ENCODE results near the gene CHD9NB.
A peak's percentile ranks its signal among the peaks of the same experiment; 100 is the strongest.

CHD9NB gene

GRCh38 chr16:53052519-53053501 lies at the start of gene CHD9NB:
Gene CHD9NB (minus strand): TSS chr16:53052897. CDS start chr16:53044158, 8,739 bp downstream.
- peak in 1 of 2 experiments; percentile 24 for DNase-seq

DNA sequence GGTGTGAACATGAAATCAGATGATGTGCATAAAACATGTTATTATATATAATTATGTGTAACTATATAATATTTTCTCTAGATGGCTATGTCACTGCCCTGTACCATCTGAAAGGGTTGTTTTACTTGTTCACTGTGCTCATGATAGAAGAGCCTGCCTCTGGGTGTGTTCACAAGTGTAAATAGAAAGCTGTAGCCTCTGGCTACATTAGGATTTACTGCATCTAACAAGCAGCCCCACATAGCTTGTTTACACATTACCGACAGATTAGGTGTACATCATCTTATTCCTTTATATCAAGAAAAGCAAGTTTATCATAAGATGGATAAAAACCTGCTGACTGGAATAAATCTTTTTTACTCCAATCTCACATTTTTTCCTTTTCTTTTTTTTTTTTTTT lies 48.2 kb upstream of the CHD9NB start:
- DNase-seq, result no peak

DNA sequence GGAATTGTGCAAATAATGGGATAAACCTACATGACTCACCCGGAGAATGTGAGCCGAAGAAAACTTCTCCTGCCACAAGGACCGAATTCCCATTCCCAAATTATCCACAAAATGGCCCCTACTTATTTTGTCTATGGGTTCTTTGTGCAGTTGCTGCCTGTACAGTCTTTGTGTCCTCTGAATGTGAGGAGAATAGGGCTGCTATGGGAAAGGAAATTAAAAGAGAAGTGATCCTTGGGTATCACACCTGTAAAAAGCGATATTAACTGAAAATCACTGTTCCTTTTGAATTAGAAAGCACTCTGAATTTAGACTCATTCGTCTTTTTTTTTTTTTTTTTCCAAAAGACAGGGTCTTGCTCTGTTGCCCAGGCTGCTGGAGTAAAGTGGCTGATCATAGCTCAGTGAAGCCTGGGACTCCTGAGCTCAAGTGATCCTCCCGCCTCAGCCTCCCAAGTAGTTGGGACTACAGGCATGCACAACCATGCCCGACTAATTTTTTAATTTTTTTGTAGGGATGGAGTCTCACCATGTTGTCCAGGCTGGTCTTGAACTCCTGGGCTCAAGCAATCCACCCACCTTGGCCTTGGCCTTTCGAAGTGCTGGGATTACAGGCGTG lies 47.5 kb upstream of the CHD9NB start:
- no peak for DNase-seq

- DNase-seq, result peak; percentile 69 to 77
Measured at GRCh38 chr16:53099318-53100130, 46.8 kb upstream of the CHD9NB start.

DNA sequence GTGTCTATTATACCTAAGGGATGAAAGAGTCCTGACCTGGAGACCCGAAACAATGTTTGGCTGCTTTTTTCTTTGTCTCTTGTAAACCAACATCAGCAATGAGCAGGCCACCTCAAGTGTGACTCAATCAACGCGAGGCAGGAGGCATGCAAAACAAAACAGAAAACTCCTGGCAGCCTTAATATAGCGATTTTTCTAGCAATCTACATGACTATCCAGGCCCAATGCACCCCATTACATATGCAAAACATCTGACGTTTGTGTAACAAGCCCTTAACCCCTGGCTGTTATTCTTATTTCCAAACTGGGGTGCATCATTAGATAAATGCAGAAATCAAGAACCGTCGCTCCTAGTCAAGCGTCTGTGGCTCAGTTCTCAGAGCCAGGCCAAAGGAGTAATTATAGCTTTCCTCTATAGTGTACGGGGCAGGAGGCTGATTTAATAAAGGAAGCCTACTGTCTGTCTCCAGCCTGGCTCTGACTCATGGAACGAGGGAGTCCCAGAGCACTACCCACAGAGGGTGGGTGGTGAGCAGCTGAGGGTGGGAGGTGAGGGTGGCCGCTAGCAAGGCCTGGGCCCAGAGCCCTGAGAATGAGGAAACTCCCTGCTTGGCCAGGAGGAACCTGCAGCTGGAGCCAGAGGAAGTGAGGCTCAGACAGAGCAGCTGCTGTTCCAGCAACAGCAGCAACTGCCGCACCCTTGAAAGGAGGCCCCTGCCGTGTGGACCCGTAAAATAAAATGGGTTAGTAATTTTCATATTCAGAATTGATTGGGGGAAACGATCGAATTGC lies 46.0 kb upstream of the CHD9NB start:
- peak; percentile 51 to 53 for DNase-seq

DNA sequence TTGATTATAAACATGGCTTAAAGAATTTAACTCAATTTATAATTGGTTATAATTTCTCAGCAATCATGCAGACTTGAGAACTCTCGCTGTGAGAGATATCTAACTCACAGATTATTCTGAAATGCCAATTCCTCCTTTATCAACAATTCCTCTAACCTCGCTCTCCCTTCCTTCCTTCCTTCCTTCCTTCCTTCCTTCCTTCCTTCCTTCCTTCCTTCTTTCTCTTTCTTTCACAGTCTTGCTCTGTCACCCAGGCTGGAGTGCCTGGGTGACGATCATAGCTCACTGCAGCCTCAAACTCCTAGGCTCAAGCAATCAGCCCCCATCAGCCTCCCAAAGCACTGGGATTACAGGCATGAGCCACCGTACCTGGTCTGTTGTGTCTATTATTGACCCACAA lies 44.5 kb upstream of the CHD9NB start:
- no peak for DNase-seq

DNA sequence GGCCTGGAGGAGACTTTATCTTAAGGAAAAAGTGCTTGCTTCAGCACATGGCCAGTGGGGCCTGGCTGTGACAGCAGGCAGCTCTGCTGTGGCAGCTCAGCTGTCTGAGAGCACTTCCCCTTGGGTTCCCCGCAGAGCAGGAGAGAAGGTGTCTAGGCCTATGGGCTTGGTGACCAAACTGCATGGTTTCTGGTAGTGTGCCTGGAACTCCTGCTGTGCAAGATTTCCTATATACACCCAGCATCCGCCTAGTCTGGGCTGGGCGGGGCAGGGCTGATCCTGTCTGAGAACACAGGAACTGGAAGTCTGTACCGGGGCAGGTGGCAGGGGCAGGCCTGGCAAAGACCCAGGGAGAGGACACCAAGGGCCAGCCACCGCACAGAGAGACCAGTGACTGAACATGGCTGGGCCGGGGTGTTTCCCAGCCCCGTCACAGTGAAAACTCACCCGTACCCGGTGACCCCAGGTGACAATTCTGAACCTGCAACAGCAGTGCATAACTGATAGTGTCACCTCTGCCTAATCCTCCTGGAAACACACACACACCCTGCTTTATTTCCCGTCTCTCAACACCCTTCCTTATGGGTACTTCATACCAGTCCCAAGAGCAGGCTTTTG lies 41.4 kb upstream of the CHD9NB start:
- peak in 1 of 2 experiments; percentile 17 for DNase-seq

DNA sequence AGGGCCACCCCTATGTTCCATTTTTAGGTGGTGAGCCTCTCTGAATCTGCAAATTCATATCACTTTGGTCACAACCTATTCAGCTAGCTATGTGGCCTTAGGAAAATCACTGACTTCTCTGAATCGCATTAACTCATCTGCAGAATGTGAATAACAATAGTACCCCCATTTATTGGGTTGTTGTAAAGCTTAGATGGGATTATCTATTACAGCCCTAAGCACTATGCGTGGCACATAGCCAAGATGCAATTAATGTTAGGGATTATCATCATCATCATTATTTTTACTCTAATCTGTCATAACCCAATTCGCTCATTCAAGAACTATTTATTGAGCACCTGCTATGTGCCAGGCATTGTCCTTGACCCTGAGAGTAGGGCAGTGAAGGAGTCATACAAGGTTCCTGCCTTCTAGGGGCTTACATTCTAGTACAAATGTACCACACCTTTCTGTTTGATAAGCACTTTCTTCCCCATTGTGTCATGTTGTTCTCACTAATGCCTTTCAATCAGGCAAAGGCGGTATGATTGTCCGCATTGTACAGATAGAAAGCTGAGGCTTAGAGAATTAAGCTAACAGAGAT lies 40.6 kb upstream of the CHD9NB start:
- DNase-seq, result no peak

GRCh38 chr16:53092284-53092683 lies 39.6 kb upstream of the CHD9NB start:
- DNase-seq, result no peak

DNA sequence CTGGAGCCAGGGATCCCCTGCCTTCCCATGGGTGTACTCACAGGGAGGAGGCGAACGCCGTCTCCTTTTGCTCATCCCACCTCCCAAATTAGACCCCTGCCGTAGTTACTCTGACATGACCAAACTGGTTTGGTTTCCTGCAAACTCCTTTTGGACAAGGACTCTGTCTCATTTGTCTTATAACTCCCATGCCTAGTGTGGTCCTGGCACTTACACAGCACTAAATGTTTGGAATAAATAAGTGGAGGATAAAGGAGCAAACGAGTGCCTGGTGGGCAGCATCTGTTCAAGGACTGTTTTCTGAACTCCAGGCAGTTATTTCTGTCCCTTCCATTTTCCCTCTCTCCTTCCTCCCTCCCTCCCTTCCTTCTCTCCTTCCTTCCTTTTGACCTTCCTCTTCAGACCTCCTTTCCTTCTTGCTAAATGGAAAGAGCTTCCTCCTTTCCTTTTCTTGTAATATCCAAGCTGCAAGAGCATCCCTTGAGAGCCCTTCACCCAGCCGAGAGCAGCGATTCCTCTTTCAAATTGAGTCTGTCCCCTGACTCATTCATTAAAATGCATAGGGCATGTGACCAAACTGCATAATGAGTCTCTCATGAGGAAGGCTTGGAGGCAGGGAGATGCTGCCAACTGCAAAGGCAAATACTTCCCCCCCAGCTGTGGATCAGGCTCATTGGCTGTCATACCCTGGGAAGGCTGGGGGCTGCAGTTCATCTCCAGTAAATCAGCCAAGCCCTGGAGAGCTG lies 38.9 kb upstream of the CHD9NB start:
- DNase-seq, result peak; percentile 24

GRCh38 chr16:53090591-53091411 lies 38.1 kb upstream of the CHD9NB start:
- DNase-seq, result no peak

- DNase-seq, result no peak
Measured at GRCh38 chr16:53090286-53090590, 37.5 kb upstream of the CHD9NB start.

GRCh38 chr16:53089434-53090285 lies 37.0 kb upstream of the CHD9NB start:
- no peak for DNase-seq

GRCh38 chr16:53087101-53087500 lies 34.4 kb upstream of the CHD9NB start:
- no peak for DNase-seq

DNA sequence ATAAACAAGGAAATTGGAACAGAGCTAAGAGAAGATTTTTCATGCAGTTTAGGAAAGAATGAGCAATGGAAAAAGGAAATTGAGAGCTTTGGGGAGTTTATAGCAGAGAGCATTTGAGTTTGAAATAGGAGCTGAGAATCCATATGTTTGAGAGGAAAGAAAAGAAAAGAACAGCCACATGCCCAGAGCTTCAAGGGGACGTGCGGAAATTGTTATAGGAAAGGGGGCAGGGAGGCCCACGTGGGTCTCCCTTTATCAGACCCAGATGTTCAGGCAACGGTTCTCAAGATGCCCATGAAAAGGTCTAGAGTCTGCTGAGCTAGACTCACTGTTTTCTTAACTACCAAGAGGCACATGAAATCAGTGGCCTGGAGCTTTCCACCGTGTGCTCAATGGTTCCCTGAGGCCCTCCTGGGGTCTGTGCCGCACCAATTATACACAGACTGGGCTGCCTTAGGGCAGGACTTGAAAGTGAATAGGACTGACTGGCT lies 33.3 kb upstream of the CHD9NB start:
- no peak for DNase-seq

DNA sequence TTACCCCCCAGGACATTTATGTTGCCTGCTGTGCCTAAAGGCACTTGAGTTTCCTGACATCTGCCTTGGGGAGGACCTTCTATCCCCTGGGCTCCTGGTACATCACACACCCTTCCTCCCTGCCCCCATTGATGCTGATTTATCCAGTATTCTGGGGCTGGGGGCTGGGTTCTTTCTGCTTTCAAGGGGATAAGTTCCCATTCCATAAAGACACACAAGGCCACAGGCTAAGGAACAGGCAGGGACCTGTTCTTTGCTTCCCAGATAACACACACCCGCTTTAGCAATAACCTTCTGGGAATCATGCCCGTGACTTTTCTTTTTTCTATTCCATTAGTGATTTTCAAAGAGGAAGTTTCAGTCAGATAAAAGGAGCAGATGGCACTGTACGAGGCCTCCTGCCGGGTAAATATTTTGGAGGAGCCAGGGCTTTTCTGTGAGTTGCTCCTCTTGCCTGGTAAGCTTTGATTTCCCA lies 32.7 kb upstream of the CHD9NB start:
- no peak for DNase-seq

- no peak for DNase-seq
Measured at GRCh38 chr16:53084746-53085334, 32.1 kb upstream of the CHD9NB start.

DNA sequence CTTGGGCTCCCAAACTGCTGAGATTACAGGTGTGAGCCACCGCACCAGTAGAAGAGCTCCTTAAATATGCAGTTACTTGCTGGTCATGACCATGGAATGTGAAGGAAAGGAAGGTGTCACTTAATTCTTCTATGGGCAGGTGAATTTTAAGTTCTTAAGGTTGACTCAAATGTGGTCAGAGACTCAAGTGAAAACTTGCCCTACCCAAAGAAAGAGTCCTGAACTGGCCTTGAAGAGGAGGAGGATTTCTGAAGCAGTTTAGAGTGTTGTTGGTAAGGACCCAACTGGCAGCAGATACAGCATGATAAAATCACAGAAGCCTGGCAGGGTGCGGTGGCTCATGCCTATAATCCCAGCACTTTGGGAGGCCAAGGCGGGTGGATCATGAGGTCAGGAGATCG lies 31.4 kb upstream of the CHD9NB start:
- DNase-seq, result no peak

All from activated T-cell treated with anti-CD3 and anti-CD28 coated beads, Interleukin-2, amount 50 U/mL, for 48 hours (primary cell).